HG03378 (cell line): ENCODE data around the gene STARD10.

Experiments
- ATAC-seq: cut with Tn5 transposase; IDR thresholded peaks from one replicate; pipeline ENCODE4 v1.9.1; 2021; ENCODE audit warnings: mild to moderate bottlenecking, moderate library complexity; ENCODE audit not compliant: unreplicated experiment

STARD10 gene

GRCh38 chr11:72781313-72782080 is 12.3 kb downstream of the STARD10 start:
- no peak for ATAC-seq

GRCh38 chr11:72781063-72781312 is 12.9 kb downstream of the STARD10 start:
- ATAC-seq = no peak

- no peak for ATAC-seq
Observed at GRCh38 chr11:72780296-72781062, 13.4 kb downstream of the STARD10 start.

GRCh38 chr11:72779495-72780128 is 14.2 kb downstream of the STARD10 start:
- ATAC-seq = no peak

- no peak for ATAC-seq
Observed at GRCh38 chr11:72778535-72779494, 15.0 kb downstream of the STARD10 start.

- no peak for ATAC-seq
Observed at GRCh38 chr11:72777755-72778278, 16.0 kb downstream of the STARD10 start.

GRCh38 chr11:72776844-72777754 is 16.7 kb downstream of the STARD10 start:
- no peak for ATAC-seq

- ATAC-seq = no peak
Observed at GRCh38 chr11:72776117-72776843, 17.6 kb downstream of the STARD10 start.

- ATAC-seq = no peak
Observed at GRCh38 chr11:72775288-72776110, 18.3 kb downstream of the STARD10 start.

- ATAC-seq = no peak
Observed at GRCh38 chr11:72774499-72774898, 19.3 kb downstream of the STARD10 start.

- no peak for ATAC-seq
Observed at GRCh38 chr11:72773696-72774095, 20.2 kb downstream of the STARD10 start.

- no peak for ATAC-seq
Observed at GRCh38 chr11:72773291-72773690, 20.6 kb downstream of the STARD10 start.

GRCh38 chr11:72772059-72772458 is 21.8 kb downstream of the STARD10 start:
- ATAC-seq = no peak

- no peak for ATAC-seq
Observed at GRCh38 chr11:72771507-72771906, 22.3 kb downstream of the STARD10 start.

- ATAC-seq = no peak
Observed at GRCh38 chr11:72770799-72771198, 23.0 kb downstream of the STARD10 start.

GRCh38 chr11:72769680-72770079 is 24.2 kb downstream of the STARD10 start:
- no peak for ATAC-seq

- ATAC-seq = no peak
Observed at GRCh38 chr11:72768581-72768980, 25.3 kb downstream of the STARD10 start.
